OCI-LY7 (cell line): ENCODE measurements around the gene HOXC10. TPM values are rescaled to one million over a fixed set of nuclear protein-coding genes. Genes with fewer than 3 reads are reported as not detected.
A peak's percentile ranks its signal among the peaks of the same experiment; 100 is the strongest.

Source experiments
- BruUV-seq: library from RNA; stranded (reverse); fragments of 400-500 nt; replicated peaks from 2 replicates; lab custom pipeline; 2021; lab: Mats Ljungman, UMichigan
- CTCF ChIA-PET: fragments of 300-600 bp; sonication (Branson Sonifier 250); formaldehyde crosslinking; loops from one replicate; lab custom pipeline; 2022; ENCODE audit warnings: antibody characterized with exemption; ENCODE audit not compliant: unreplicated experiment; lab: Charles Lee
- POLR2A ChIA-PET: fragments of 300-600 bp; sonication (Branson Sonifier 250); formaldehyde crosslinking; loops from one replicate; lab custom pipeline; 2022; ENCODE audit warnings: antibody characterized with exemption; lab: Charles Lee
- DNase-seq: peaks from one replicate; pipeline ENCODE4 v3.0.0-alpha.2; 2015; ENCODE audit warnings: low spot score
- H2AFZ ChIP-seq: fragments of 200-600 bp; sonication (generic), shearing (Covaris generic); 2 replicates; pipeline ENCODE4 v1.6.1; 2014; ENCODE audit warnings: mild to moderate bottlenecking, antibody characterized with exemption, low read length, moderate library complexity
- H3K27ac ChIP-seq: fragments of 200-600 bp; sonication (generic); 2 replicates; pipeline ENCODE4 v1.5.1; 2014; ENCODE audit warnings: mixed run types, low read depth, mild to moderate bottlenecking, moderate library complexity, low read length, inconsistent platforms; ENCODE audit not compliant: poor library complexity, severe bottlenecking
- H3K36me3 ChIP-seq: fragments of 200-600 bp; sonication (generic); 2 replicates; pipeline ENCODE4 v1.6.1; 2014; ENCODE audit warnings: mild to moderate bottlenecking, antibody characterized with exemption, low read length, moderate library complexity, mixed read lengths; ENCODE audit not compliant: insufficient read depth
- H3K4me1 ChIP-seq: fragments of 200-600 bp; sonication (generic); 2 replicates; pipeline ENCODE4 v1.5.1; 2014; ENCODE audit warnings: mild to moderate bottlenecking, low read length; ENCODE audit not compliant: insufficient read depth, poor library complexity, severe bottlenecking
- H3K4me2 ChIP-seq: fragments of 200-600 bp; sonication (generic); 2 replicates; pipeline ENCODE4 v1.6.1; 2014; ENCODE audit warnings: mild to moderate bottlenecking, low read length
- H3K4me3 ChIP-seq: fragments of 200-600 bp; sonication (generic); 2 replicates; pipeline ENCODE4 v1.5.1; 2014; ENCODE audit warnings: mild to moderate bottlenecking, low read depth, low read length; ENCODE audit not compliant: poor library complexity, severe bottlenecking
- H3K79me2 ChIP-seq: fragments of 200-600 bp; sonication (generic); 2 replicates; pipeline ENCODE4 v1.6.1; 2016; ENCODE audit warnings: low read depth, mild to moderate bottlenecking, low read length, moderate library complexity, mixed read lengths; ENCODE audit not compliant: insufficient read depth
- H3K9me2 ChIP-seq: fragments of 200-600 bp; sonication (generic); 2 replicates; pipeline ENCODE4 v1.6.1; 2016; ENCODE audit warnings: mild to moderate bottlenecking, low read length, mixed read lengths; ENCODE audit not compliant: insufficient read depth
- H3K9me3 ChIP-seq: fragments of 200-600 bp; sonication (generic); 2 replicates; pipeline ENCODE4 v1.6.1; 2014; ENCODE audit warnings: mild to moderate bottlenecking, mixed run types, low read length, mixed read lengths
- H4K20me1 ChIP-seq: fragments of 200-600 bp; sonication (generic); 2 replicates; pipeline ENCODE4 v1.6.1; 2014; ENCODE audit warnings: mild to moderate bottlenecking, antibody characterized with exemption, low read length, moderate library complexity, mixed read lengths; ENCODE audit not compliant: insufficient read depth
- CTCF ChIP-seq: fragments of 200-600 bp; sonication (generic); conservative IDR thresholded peaks from 2 replicates; pipeline ENCODE4 v1.5.1; 2014; ENCODE audit warnings: mild to moderate bottlenecking, antibody characterized with exemption, low read length, moderate library complexity, mixed read lengths
- EZH2phosphoT487 ChIP-seq: fragments of 200-600 bp; sonication (generic); IDR thresholded peaks from 2 replicates; pipeline ENCODE4 v1.6.1; 2018; ENCODE audit warnings: low read depth, borderline replicate concordance, mild to moderate bottlenecking, mixed run types, antibody characterized with exemption, low read length, moderate library complexity, mixed read lengths
- intact Hi-C: fragments of 100-400 bp; cut with micrococcal nuclease; formaldehyde crosslinking; loops from one replicate; pipeline ENCODE4 v1.10.0; 2022; ENCODE audit not compliant: unreplicated experiment
- total RNA-seq, 2 experiments: library from RNA; depleted of rRNA in 1 of 2; stranded (reverse); fragments of >200 nt in 1 of 2; shearing (Covaris generic) in 1 of 2; gene quantifications; 2 replicates each; pipeline ENCODE4 v1.2.3, GENCODE V29; 2014 to 2022

The HOXC10 gene
- total RNA-seq, 2 experiments from 2014 or later: 0.25 to 0.28 TPM

DNA sequence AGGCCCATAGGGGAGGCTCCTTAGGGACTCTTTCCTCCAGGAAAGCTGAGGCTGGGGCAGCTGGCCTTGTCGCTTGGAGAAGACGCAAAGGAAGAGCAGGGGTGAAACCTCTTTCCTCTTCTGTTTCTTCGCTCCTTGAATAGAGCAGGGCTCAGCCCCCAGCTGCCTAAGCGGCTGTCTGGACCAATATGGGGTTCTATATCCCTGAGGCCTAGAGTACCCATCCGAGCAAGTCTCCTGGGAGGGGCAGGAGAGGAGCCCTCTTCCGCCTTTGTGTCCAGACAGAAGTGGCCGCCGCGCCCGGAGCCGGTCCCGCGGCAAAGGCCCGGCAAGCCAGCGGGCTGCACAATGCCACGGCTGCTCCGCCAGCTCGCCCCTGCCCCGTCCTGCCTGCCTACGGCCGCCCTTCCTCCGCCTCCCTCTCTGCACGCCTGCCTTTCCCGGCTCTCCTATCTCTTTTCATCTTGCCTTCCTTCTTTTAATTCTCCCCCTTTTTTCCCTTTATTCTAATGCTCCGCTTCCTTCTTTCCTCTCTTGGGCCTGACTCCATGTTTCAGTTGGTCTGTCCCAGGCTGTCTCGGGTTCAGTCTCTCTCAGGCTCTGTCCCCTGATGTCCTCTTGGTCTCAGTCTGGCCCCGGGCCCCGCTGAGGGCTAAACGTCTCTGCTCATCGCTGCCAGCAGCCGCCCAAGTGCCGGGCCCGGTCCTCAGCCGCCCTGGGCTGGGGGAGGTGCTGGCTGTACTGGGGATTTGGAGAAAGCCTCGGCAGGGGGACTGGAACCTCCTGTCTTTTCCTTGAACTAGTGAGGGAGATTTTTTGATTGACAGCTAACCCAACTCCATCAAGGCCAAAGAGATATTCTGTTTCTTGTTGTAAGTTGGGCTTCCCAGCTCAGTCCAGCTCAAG, 12.5 kb downstream of the HOXC10 start:
- H3K9me3 ChIP-seq: no peaks in the 10 kb centered on the region
- H3K4me1 ChIP-seq: peaks cover 5% of the 10 kb centered on the region
- no peak overlapping the region for H3K27ac ChIP-seq
- TF ChIP-seq CTCF (no peak), EZH2phosphoT487 (peak; percentile 24; the same call in 1 of the 2 replicates)
- H3K4me2 ChIP-seq: no peak overlapping the region
- CTCF ChIA-PET: no interaction called here
- POLR2A ChIA-PET: no interaction called here
- DNase-seq: no peak
- H3K9me2 ChIP-seq: no peaks in the 10 kb centered on the region
- no peaks in the 10 kb centered on the region; the same call in 1 of the 2 replicates for H4K20me1 ChIP-seq
- H3K79me2 ChIP-seq: no peaks in the 10 kb centered on the region
- H3K36me3 ChIP-seq: no peaks in the 10 kb centered on the region
- H2AFZ ChIP-seq: no peak overlapping the region
- no TSS peak for BruUV-seq
- intact Hi-C loops: no loop called here
- H3K4me3 ChIP-seq: no peak overlapping the region

GRCh38 chr12:53998110-53998899, 13.4 kb downstream of the HOXC10 start:
- no TSS peak for BruUV-seq
- TF ChIP-seq EZH2phosphoT487 (peak; percentile 24; the same call in 1 of the 2 replicates), CTCF (no peak)
- no peaks in the 10 kb centered on the region; the same call in 1 of the 2 replicates for H4K20me1 ChIP-seq
- H3K9me3 ChIP-seq: no peaks in the 10 kb centered on the region
- no peaks in the 10 kb centered on the region for H3K79me2 ChIP-seq
- H3K4me3 ChIP-seq: no peak overlapping the region
- H2AFZ ChIP-seq: no peak overlapping the region
- no peak overlapping the region for H3K4me2 ChIP-seq
- ChIA-PET CTCF (no interaction called here), POLR2A (no interaction called here)
- peaks cover 5% of the 10 kb centered on the region for H3K4me1 ChIP-seq
- H3K27ac ChIP-seq: no peak overlapping the region
- H3K36me3 ChIP-seq: no peaks in the 10 kb centered on the region
- intact Hi-C loops: no loop called here
- no peak for DNase-seq
- no peaks in the 10 kb centered on the region for H3K9me2 ChIP-seq
